Measurements from ENCODE around the gene ACIN1. TPM values are rescaled to one million over a fixed set of nuclear protein-coding genes. Genes with fewer than 3 reads are reported as not detected.

ACIN1 gene
- total and polyA plus RNA-seq, 9 of the 15 experiments (the other 6 are each of a cell fraction or from before 2014, with no cell fraction given), result 5.0 to 196 (median 129) TPM

GRCh38 chr14:23068789-23069412 lies 26.0 kb downstream of the ACIN1 start:
- FAIRE-seq, result peak; percentile 97
- in situ Hi-C loops (cut with MboI) (loop anchor here (5.0 kb wide), 1 partner anchor 38 kb away; no protein-coding TSS in a partner anchor), intact Hi-C loops (cut with micrococcal nuclease) (loop anchor here (1.0 kb wide), 2 partner anchors 40 to 118 kb away; no protein-coding TSS in a partner anchor)
- BruUV-seq (replicated peaks), result no TSS peak
- peaks cover 5% of the 10 kb centered on the region for H3K9me1 ChIP-seq (ENCODE audit: control insufficient read depth, insufficient read depth, low read length)
- H3K4me2 ChIP-seq (ENCODE audit: insufficient read depth, low read length), result no peak overlapping the region; the same call in 1 of the 2 replicates
- H2AFZ ChIP-seq (ENCODE audit: low read depth, low read length), result no peak overlapping the region
- ATAC-seq, result peak; percentile 80
- no peaks in the 10 kb centered on the region for H3K27me3 ChIP-seq (ENCODE audit: control insufficient read depth in 2 of 2, insufficient read depth in 2 of 2, low read length in 2 of 2)
- peak overlapping the region; percentile 17; the same call in 1 of the 3 replicates for H3K27ac ChIP-seq (ENCODE audit: extremely low read depth, low read depth, low read length)
- DNase-seq (ENCODE audit: extremely low read depth in 1 of 4, low spot score in 3 of 4), result peak; percentile 76 to 91 (median 82)
- H3K4me3 ChIP-seq, result no peak overlapping the region
- no peak overlapping the region; a peak in 2 of 4 replicates for H3K9ac ChIP-seq (ENCODE audit: insufficient read depth in 1 of 2, low read depth in 2 of 2, low read length in 2 of 2)
- ChIA-PET CTCF (ENCODE audit: low intra/inter-chr PET ratio) (interaction anchor here (0.6 to 7.2 kb wide), 14 partner anchors 10 to 479 kb away, joined by 3 to 109 read pairs (median 5); partner anchors contain the start of gene CIROP), POLR2A (interaction anchor here (0.6 to 2.1 kb wide), 14 partner anchors 10 to 512 kb away, joined by 3 to 23 read pairs (median 4); partner anchors contain the start of genes ACIN1, C14orf119, CDH24 and PRMT5)
- WGBS (ENCODE audit: insufficient coverage, low coverage, missing lambda C conversion rate), result 30% methylated on average over 8 of the region's 8 CpGs
- H3K9me3 ChIP-seq (replicated peaks; ENCODE audit: control insufficient read depth, insufficient read depth, low read depth, low read length), result no peaks in the 10 kb centered on the region
- H3K79me2 ChIP-seq (ENCODE audit: control insufficient read depth, insufficient read depth, low read length), result peaks cover 68% of the 10 kb centered on the region
- H4K20me1 ChIP-seq (replicated peaks; ENCODE audit: control insufficient read depth, insufficient read depth, low read length), result peaks cover 14% of the 10 kb centered on the region; the same call in 1 of the 2 replicates
- peaks cover 20 to 26% of the 10 kb centered on the region in 2 experiments for H3K4me1 ChIP-seq (replicated peaks in 1 of 2; ENCODE audit: control insufficient read depth in 2 of 2, insufficient read depth in 2 of 2, low read length in 2 of 2)
- peaks cover 77% of the 10 kb centered on the region for H3K36me3 ChIP-seq (ENCODE audit: control insufficient read depth, insufficient read depth, low read length)
- TF ChIP-seq ESRRA (IDR thresholded peaks at IDR 0.05; ENCODE audit: borderline replicate concordance, low read depth) (0 out of 2 replicates have a peak, but pooled peaks have one; percentile 12), NR0B1 (IDR thresholded peaks at IDR 0.05; ENCODE audit: partially characterized antibody) (no peak), FOXP4 (CRISPR knock-in tag; IDR thresholded peaks at IDR 0.05; ENCODE audit: borderline replicate concordance) (no peak), MAZ (CRISPR knock-in tag; conservative IDR thresholded peaks at IDR 0.05 in 1 of 2, IDR thresholded peaks at IDR 0.05 in 1 of 2) (peak in 1 of 2 experiments; percentile 61; a peak in 1 of 4 replicates), STAG1 (CRISPR knock-in tag; IDR thresholded peaks at IDR 0.05; ENCODE audit: borderline replicate concordance) (peak; percentile 61; the same call in 1 of the 2 replicates), PURB (CRISPR knock-in tag; IDR thresholded peaks at IDR 0.05; ENCODE audit: low read depth) (no peak), REST (IDR thresholded peaks at IDR 0.05; ENCODE audit: borderline replicate concordance) (peak; percentile 81; the same call in 1 of the 2 replicates), REST (CRISPR knock-in tag; IDR thresholded peaks at IDR 0.05; ENCODE audit: low read depth) (no peak)

Measured in K562 (cell line).